ENCODE results near the gene PMS1.

Gene PMS1

GRCh38 chr2:189873696-189874095, 89.4 kb downstream of the PMS1 start:
- Mint-ChIP-seq H3K27me3 (ENCODE audit: low read depth, poor library complexity) (no peaks in the 10 kb centered on the region), H3K36me3 (ENCODE audit: low read depth) (peaks cover 81% of the 10 kb centered on the region), H3K9me3 (peaks cover 3% of the 10 kb centered on the region)

DNA sequence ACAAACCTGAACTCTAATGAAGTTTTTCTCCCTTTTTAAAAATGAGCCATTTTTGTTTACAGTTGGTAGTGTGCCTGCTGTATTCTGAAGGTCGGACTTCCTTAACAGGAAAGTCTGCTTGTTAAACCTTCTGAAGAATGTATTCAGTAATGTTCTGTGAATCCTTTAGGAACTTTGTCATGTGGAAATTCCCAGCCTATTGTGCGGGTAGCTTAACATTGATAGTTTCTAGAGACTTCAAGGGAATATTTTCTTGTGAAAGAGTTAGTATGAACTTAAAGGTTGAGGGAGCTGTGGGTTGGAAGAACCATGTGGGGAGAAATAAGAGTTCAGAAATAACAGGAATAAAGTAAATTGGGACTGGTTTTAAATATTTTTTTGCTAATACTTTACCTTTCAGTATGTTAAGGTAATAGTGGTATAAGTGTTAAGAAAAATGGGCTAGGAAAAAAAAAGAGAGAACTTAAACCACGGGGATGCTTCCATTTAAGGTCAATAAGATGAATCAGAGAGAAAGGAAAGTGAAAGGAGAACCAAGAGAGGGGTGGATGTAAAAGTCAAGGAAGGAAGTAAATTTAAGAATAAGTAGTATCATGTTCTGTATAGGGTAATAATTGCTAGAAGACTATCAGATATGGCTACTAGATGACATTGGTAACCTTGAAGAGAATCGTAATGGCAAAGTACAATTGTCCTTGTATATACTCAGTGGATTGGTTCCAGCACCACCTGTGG, 90.5 kb downstream of the PMS1 start:
- TF ChIP-seq CTCF (IDR thresholded peaks at IDR 0.05): no peak
- Mint-ChIP-seq H3K27ac (no peak overlapping the region), H3K9me3 (peaks cover 3% of the 10 kb centered on the region), H3K4me1 (peaks cover 32% of the 10 kb centered on the region), H3K4me3 (no peak overlapping the region), H3K36me3 (ENCODE audit: low read depth) (peaks cover 83% of the 10 kb centered on the region), H3K27me3 (ENCODE audit: low read depth, poor library complexity) (no peaks in the 10 kb centered on the region)
- DNase-seq: no peak

More at GRCh38 chr2:189873696-189874095, 89.4 kb downstream of the PMS1 start:
- DNase-seq: no peak
- no peak for TF ChIP-seq CTCF (IDR thresholded peaks at IDR 0.05)
- H3K4me1 Mint-ChIP-seq: peaks cover 30% of the 10 kb centered on the region
- no peak overlapping the region for H3K4me3 Mint-ChIP-seq
- H3K27ac Mint-ChIP-seq: no peak overlapping the region

GRCh38 chr2:189876271-189876670, 92.0 kb downstream of the PMS1 start:
- DNase-seq: no peak
- H3K4me1 Mint-ChIP-seq: peaks cover 47% of the 10 kb centered on the region
- peak overlapping the region; percentile 83 for H3K27ac Mint-ChIP-seq
- peaks cover 3% of the 10 kb centered on the region for H3K9me3 Mint-ChIP-seq
- no peak for TF ChIP-seq CTCF (IDR thresholded peaks at IDR 0.05)
- H3K27me3 Mint-ChIP-seq (ENCODE audit: low read depth, poor library complexity): no peaks in the 10 kb centered on the region
- H3K36me3 Mint-ChIP-seq (ENCODE audit: low read depth): peaks cover 69% of the 10 kb centered on the region
- no peak overlapping the region for H3K4me3 Mint-ChIP-seq

- peaks cover 3% of the 10 kb centered on the region for H3K9me3 Mint-ChIP-seq
These were observed 95.4 kb downstream of the PMS1 start for GRCh38 chr2:189879716-189880081.

DNA sequence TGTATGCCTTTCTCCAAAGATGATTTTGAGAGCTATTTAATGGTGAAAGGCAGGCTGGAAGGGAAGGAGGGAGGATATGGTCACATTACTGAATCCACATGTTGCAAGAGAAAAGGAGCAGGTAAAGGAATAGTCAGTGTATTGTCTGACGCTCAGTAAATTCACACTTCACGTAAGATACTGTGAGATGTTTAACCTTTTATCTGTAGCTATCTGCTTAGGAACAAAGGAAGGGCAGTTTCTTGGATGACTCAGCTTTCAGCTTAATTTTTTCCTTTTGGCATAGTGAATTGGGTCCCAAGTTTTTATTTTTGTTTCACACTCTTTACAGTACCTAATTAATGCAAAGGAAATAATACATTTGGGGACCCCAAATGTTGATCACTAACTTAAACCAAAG, 96.2 kb downstream of the PMS1 start:
- peaks cover under 1% of the 10 kb centered on the region for H3K9me3 Mint-ChIP-seq
- peaks cover 31% of the 10 kb centered on the region for H3K36me3 Mint-ChIP-seq (ENCODE audit: low read depth)
- H3K4me3 Mint-ChIP-seq: peak overlapping the region; percentile 27
- H3K4me1 Mint-ChIP-seq: peaks cover 68% of the 10 kb centered on the region
- H3K27ac Mint-ChIP-seq: peak overlapping the region; percentile 95
- no peaks in the 10 kb centered on the region for H3K27me3 Mint-ChIP-seq (ENCODE audit: low read depth, poor library complexity)
- no peak for TF ChIP-seq CTCF (IDR thresholded peaks at IDR 0.05)
- DNase-seq: no peak

More at GRCh38 chr2:189879716-189880081, 95.4 kb downstream of the PMS1 start:
- H3K4me1 Mint-ChIP-seq: peaks cover 72% of the 10 kb centered on the region
- H3K4me3 Mint-ChIP-seq: no peak overlapping the region
- no peak for TF ChIP-seq CTCF (IDR thresholded peaks at IDR 0.05)
- H3K27me3 Mint-ChIP-seq (ENCODE audit: low read depth, poor library complexity): no peaks in the 10 kb centered on the region
- peaks cover 38% of the 10 kb centered on the region for H3K36me3 Mint-ChIP-seq (ENCODE audit: low read depth)
- H3K27ac Mint-ChIP-seq: peak overlapping the region; percentile 95
- no peak for DNase-seq
